Tibial artery (tissue), 4 donors: Measurements from ENCODE around the gene KIRREL3.

ENCODE experiments used
- DNase-seq, 2 donors: peaks; one replicate each; pipeline ENCODE4 v3.0.0-alpha.2; 2019
- H3K27ac ChIP-seq, 2 donors: fragments of 200-600 bp; sonication (generic) in 1 of 2; 1 replicate in 1 of 2; 2 replicates in 1 of 2; pipeline ENCODE4 v1.5.1; 2018 to 2019; ENCODE audit warnings: mild to moderate bottlenecking in 1 of 2
- H3K27me3 ChIP-seq, 2 donors: fragments of 200-600 bp; sonication (generic) in 1 of 2; one replicate each; pipeline versions ENCODE4 v1.5.1 to v1.6.0; 2016 to 2019
- H3K36me3 ChIP-seq, 3 donors: fragments of 200-600 bp; sonication (generic) in 2 of 3; one replicate each; pipeline ENCODE4 v1.5.1; 2016 to 2019; ENCODE audit warnings: mild to moderate bottlenecking in 2 of 3
- H3K4me1 ChIP-seq, 4 donors: fragments of 200-600 bp; sonication (generic) in 2 of 4; 1 replicate in 3 of 4; 2 replicates in 1 of 4; pipeline ENCODE4 v1.5.1; 2016 to 2019
- H3K4me3 ChIP-seq, 2 donors: fragments of 200-600 bp; sonication (generic) in 1 of 2; 1 replicate in 1 of 2; 2 replicates in 1 of 2; pipeline ENCODE4 v1.5.1; 2018 to 2019; ENCODE audit warnings: mild to moderate bottlenecking in 2 of 2
- H3K9me3 ChIP-seq, 3 donors: fragments of 200-600 bp; sonication (generic) in 1 of 3; one replicate each; pipeline ENCODE4 v1.5.1; 2016 to 2019
- intact Hi-C: fragments of 100-400 bp; cut with DNase I; formaldehyde crosslinking; loops from one replicate; pipeline ENCODE4 v1.15.0; 2023; ENCODE audit warnings: low total_unique reads
- TF ChIP-seq, protein P1 (sequence below), 2 experiments: fragments of 200-600 bp in 1 of 2; fragments of 450-650 bp in 1 of 2; IDR thresholded peaks; one replicate each; pipeline ENCODE4 v1.5.1; 2017 to 2019; ENCODE audit warnings: antibody characterized with exemption in 2 of 2, mild to moderate bottlenecking in 1 of 2, moderate library complexity in 1 of 2

Gene KIRREL3

DNA sequence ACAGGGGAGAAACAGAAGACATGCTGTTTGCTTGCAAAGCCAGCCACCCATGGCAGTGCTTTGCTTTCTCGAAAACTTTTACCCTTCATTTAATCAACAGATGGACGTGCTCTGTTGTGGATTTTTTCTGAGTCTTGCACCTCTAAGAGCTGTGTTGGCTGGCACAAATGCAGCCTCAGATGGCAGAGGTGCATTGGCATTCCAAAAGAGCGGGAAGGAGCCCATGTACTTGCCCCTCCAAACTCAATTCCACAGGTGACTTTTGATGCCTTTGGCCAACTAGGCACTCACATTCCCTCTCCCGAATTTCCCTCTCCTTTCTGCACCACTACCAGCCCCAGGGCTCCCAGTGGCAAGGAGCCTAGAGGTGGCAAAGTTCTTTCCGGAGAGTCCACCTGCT is 1.2 kb downstream of the KIRREL3 start:
- peaks cover 0 to 72% of the 10 kb centered on the region in 2 donors for H3K27me3 ChIP-seq
- intact Hi-C loops = no loop called here
- no peak overlapping the region for H3K4me3 ChIP-seq

DNA sequence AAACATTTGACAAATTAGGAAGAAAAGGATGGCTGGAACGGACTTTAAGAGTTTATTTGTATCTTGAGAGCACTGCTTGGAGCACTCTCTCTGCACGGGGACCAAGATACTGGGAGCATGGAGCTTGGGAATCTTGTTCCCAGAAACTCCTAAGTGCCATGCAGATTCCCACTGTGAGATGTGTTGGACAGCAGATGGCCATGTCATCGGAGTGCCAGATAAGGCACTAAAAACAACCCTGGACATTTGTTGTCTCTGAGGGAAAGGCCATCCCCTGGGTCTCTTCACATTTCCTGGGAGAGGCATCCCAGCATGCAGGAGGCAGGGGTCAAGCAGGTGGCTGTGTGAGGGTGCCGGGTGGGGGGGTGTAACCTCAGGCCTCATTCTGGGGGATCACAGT is 2.9 kb downstream of the KIRREL3 start:
- DNase-seq = no peak
- TF ChIP-seq, protein P1, sequence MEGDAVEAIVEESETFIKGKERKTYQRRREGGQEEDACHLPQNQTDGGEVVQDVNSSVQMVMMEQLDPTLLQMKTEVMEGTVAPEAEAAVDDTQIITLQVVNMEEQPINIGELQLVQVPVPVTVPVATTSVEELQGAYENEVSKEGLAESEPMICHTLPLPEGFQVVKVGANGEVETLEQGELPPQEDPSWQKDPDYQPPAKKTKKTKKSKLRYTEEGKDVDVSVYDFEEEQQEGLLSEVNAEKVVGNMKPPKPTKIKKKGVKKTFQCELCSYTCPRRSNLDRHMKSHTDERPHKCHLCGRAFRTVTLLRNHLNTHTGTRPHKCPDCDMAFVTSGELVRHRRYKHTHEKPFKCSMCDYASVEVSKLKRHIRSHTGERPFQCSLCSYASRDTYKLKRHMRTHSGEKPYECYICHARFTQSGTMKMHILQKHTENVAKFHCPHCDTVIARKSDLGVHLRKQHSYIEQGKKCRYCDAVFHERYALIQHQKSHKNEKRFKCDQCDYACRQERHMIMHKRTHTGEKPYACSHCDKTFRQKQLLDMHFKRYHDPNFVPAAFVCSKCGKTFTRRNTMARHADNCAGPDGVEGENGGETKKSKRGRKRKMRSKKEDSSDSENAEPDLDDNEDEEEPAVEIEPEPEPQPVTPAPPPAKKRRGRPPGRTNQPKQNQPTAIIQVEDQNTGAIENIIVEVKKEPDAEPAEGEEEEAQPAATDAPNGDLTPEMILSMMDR (IDR thresholded peaks at IDR 0.05) = no peak
- intact Hi-C loops = no loop called here

More for the DNA sequence above, 1.2 kb downstream of the KIRREL3 start:
- H3K27ac ChIP-seq = no peak overlapping the region
- H3K9me3 ChIP-seq = no peaks in the 10 kb centered on the region
- peaks cover 0 to 19% (median 16%) of the 10 kb centered on the region in 4 donors for H3K4me1 ChIP-seq
- no peak for DNase-seq
- H3K36me3 ChIP-seq = no peaks in the 10 kb centered on the region
- TF ChIP-seq, protein P1 (IDR thresholded peaks at IDR 0.05) = no peak

DNA sequence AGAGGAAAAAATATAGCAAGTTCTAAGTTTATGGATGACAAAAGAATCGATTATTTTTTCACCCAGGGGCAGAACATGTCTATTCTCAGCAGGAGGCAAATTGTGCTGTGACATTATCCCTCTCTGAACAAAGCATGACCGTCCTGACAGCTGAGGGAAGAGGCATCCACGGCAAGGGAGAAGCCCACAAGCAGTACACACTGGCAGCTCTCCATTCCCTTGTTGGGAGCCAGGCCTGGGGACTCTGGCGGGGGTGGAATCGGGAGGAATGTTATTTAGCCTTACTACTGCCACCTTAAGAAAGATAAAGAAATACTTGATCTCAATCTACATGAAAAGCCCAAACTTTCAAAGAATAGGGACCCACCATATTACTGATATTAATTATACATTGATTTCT is 3.4 kb downstream of the KIRREL3 start:
- Histone ChIP-seq H3K4me3 (no peak overlapping the region), H3K36me3 (no peaks in the 10 kb centered on the region), H3K27ac (no peak overlapping the region), H3K27me3 (peaks cover 0 to 51% of the 10 kb centered on the region in 2 donors), H3K4me1 (peaks cover 0 to 10% (median 7%) of the 10 kb centered on the region in 4 donors), H3K9me3 (no peaks in the 10 kb centered on the region)
- TF ChIP-seq, protein P1 (IDR thresholded peaks at IDR 0.05) = no peak
- DNase-seq = no peak
- intact Hi-C loops = no loop called here

More for the DNA sequence above, 2.9 kb downstream of the KIRREL3 start:
- H3K4me3 ChIP-seq = no peak overlapping the region
- H3K4me1 ChIP-seq = peaks cover 0 to 10% (median 7%) of the 10 kb centered on the region in 4 donors
- peaks cover 0 to 55% of the 10 kb centered on the region in 2 donors for H3K27me3 ChIP-seq
- no peaks in the 10 kb centered on the region for H3K9me3 ChIP-seq
- H3K27ac ChIP-seq = no peak overlapping the region
- no peaks in the 10 kb centered on the region for H3K36me3 ChIP-seq

DNA sequence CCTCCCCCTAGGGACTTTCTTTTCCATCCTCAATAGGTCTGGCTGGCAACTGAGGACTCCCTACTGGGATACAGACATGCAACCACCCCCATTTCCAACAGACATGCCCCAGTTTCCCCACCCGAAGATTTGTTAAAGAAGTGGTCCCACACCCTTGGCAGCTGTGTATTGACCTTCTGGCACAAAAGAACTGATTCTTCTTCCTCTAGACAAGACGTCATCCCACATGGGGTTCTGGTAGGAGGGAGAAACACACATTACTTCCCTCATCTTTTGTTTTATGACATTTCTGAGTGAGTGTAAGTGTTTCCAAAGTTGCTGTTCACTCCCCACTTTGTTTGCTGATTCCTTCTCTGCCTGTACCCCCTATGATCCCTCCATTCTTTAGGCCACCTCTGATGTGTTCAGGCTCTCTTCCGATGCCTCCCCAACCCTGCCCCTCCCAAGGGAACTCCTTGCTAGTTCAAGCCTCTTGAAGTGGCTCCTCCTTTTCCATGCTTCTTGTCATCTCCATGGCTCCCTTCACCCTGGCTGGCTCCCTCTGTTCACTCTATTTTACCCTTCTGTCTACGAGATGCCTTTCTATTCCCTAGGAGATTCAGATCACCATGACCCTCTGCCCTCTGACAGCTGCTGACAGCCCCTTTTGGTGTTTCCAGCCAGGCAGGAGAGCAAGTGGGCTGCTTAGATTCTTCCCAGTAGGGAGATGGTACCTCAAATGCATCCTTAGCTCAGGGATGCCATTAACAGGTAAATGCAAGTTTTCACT is 4.3 kb downstream of the KIRREL3 start:
- no peak overlapping the region for H3K27ac ChIP-seq
- DNase-seq = no peak
- H3K4me1 ChIP-seq = peaks cover 0 to 10% (median 7%) of the 10 kb centered on the region in 4 donors
- H3K27me3 ChIP-seq = peaks cover 0 to 49% of the 10 kb centered on the region in 2 donors
- no peaks in the 10 kb centered on the region for H3K9me3 ChIP-seq
- TF ChIP-seq, protein P1 (IDR thresholded peaks at IDR 0.05) = no peak
- no peaks in the 10 kb centered on the region for H3K36me3 ChIP-seq
- no peak overlapping the region for H3K4me3 ChIP-seq
- intact Hi-C loops = no loop called here

DNA sequence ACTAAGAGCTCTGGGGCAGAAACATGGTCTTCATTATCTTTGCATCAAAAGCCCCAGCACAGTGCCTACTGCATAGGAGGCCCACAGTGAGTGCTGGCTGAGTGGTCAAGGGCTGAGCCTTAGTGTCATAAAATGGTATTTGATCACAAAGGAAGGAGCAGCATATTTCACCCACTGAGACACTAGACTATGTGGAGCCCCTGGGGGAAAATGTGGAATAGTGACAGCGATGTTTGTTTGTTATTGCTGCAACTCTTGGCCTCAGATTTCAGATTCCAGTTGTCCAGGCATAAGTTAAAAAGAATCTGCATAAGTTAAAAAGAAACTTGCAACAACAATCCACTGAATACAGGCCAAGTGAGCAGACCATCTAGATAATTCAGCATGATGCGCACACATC is 7.0 kb downstream of the KIRREL3 start:
- H3K27me3 ChIP-seq = peaks cover 0 to 45% of the 10 kb centered on the region in 2 donors
- no peak overlapping the region for H3K27ac ChIP-seq
- TF ChIP-seq, protein P1 (IDR thresholded peaks at IDR 0.05) = no peak
- no peak overlapping the region for H3K4me3 ChIP-seq
- no peaks in the 10 kb centered on the region for H3K4me1 ChIP-seq
- no peaks in the 10 kb centered on the region for H3K9me3 ChIP-seq
- no peak for DNase-seq
- intact Hi-C loops = no loop called here
- no peaks in the 10 kb centered on the region for H3K36me3 ChIP-seq
